ENCODE data around the gene MDM2. TPM values are rescaled to one million over a fixed set of nuclear protein-coding genes. Genes with fewer than 3 reads are reported as not detected.

Gene MDM2
- total and polyA plus RNA-seq, 10 donors: 41.5 to 248 (median 111) TPM

DNA sequence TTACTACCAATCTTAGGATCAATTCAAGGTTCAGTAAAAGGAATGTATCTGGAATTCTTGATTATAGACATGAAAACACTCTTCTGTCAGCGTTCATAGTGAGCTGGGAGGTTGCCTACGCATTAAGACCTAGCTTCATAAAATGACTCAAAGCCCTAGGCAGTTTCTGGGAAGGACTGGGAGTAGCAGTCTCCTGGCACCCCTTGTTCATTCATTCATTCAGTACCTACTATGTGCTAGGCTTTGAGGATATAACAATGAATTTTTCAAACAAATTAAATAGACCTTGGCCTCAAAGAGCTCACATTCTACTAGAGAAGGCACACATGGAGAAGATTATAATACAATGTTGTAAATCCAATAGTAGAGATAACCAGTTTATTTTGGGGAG, 46.1 kb downstream of the MDM2 start:
- intact Hi-C loops (cut with DNase I; ENCODE audit: low total_unique reads): no loop called here
- no peaks in the 10 kb centered on the region for H3K27me3 ChIP-seq (replicated peaks in 1 of 7)
- DNase-seq: no peak
- TF ChIP-seq POLR2A (IDR thresholded peaks at IDR 0.05): no peak
- TF ChIP-seq, protein P1, sequence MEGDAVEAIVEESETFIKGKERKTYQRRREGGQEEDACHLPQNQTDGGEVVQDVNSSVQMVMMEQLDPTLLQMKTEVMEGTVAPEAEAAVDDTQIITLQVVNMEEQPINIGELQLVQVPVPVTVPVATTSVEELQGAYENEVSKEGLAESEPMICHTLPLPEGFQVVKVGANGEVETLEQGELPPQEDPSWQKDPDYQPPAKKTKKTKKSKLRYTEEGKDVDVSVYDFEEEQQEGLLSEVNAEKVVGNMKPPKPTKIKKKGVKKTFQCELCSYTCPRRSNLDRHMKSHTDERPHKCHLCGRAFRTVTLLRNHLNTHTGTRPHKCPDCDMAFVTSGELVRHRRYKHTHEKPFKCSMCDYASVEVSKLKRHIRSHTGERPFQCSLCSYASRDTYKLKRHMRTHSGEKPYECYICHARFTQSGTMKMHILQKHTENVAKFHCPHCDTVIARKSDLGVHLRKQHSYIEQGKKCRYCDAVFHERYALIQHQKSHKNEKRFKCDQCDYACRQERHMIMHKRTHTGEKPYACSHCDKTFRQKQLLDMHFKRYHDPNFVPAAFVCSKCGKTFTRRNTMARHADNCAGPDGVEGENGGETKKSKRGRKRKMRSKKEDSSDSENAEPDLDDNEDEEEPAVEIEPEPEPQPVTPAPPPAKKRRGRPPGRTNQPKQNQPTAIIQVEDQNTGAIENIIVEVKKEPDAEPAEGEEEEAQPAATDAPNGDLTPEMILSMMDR (IDR thresholded peaks at IDR 0.05 in 8 of 11, conservative IDR thresholded peaks at IDR 0.05 in 3 of 11): no peak
- TF ChIP-seq POLR2AphosphoS5 (IDR thresholded peaks at IDR 0.05): no peak
- H3K27ac ChIP-seq: no peak overlapping the region
- peaks cover 0 to 40% (median 3%) of the 10 kb centered on the region in 6 donors for H3K36me3 ChIP-seq
- WGBS, 5 donors: 71 to 97% (median 89%) methylated on average over 2 of the region's 2 CpGs
- H3K9me3 ChIP-seq: no peaks in the 10 kb centered on the region
- no peak overlapping the region for H3K4me3 ChIP-seq
- H3K4me1 ChIP-seq: no peaks in the 10 kb centered on the region

DNA sequence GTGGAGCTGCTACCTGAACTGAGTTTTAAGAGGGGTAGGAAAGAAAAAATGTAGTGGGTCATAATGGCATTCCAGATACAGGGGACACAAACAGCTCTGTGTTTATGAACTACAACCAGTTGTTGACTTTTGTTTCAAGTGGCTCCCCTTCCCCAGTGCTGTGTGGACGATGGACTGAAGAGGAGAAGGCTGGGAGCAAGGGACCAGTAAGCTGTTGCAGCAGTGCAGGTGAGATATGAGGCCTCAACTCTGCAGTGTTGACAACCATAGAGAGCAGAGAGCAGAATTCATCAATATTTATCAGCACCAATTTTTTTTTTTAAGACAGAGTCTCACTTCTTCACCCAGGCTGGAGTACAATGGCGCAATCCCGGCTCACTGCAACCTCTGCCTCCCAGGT, 46.6 kb downstream of the MDM2 start:
- TF ChIP-seq, protein P1 (IDR thresholded peaks at IDR 0.05 in 8 of 11, conservative IDR thresholded peaks at IDR 0.05 in 3 of 11): no peak
- no peak for TF ChIP-seq POLR2AphosphoS5 (IDR thresholded peaks at IDR 0.05)
- no peak for TF ChIP-seq POLR2A (IDR thresholded peaks at IDR 0.05)
- Histone ChIP-seq H3K4me3 (no peak overlapping the region), H3K9me3 (no peaks in the 10 kb centered on the region), H3K27me3 (replicated peaks in 1 of 7) (no peaks in the 10 kb centered on the region), H3K36me3 (peaks cover 0 to 40% (median 3%) of the 10 kb centered on the region in 6 donors), H3K27ac (no peak overlapping the region), H3K4me1 (no peaks in the 10 kb centered on the region)
- 89 to 100% (median 93%) methylated on average over 3 of the region's 3 CpGs for WGBS, 5 donors
- no peak for DNase-seq
- intact Hi-C loops (cut with DNase I; ENCODE audit: low total_unique reads): no loop called here

DNA sequence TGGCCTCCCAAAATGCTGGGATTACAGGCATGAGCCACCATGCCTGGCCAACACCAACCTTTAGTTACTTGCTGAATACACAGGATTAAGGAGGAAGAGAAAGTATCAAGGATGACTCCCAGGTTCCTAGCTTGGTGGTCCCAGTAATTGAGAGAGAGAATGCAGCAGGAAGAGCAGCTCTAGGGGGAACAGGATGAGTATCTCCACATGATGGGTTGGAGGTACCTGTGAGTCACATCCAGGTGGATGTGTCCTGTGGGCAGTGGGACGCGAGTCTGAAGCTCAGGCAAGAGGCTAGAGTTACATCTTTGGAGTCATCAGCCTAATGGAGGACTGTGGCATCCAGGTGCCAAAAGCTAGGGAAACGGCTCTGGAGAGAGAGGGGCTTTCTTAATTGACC, 47.1 kb downstream of the MDM2 start:
- Histone ChIP-seq H3K4me1 (no peaks in the 10 kb centered on the region), H3K4me3 (no peak overlapping the region), H3K36me3 (peaks cover 0 to 40% (median 3%) of the 10 kb centered on the region in 6 donors), H3K27ac (no peak overlapping the region), H3K9me3 (no peaks in the 10 kb centered on the region), H3K27me3 (replicated peaks in 1 of 7) (no peaks in the 10 kb centered on the region)
- DNase-seq: no peak
- 85 to 96% (median 93%) methylated on average over 3 of the region's 3 CpGs for WGBS, 5 donors
- TF ChIP-seq, protein P1 (IDR thresholded peaks at IDR 0.05 in 8 of 11, conservative IDR thresholded peaks at IDR 0.05 in 3 of 11): no peak
- peak in 1 of 3 donors; percentile 36 for TF ChIP-seq POLR2AphosphoS5 (IDR thresholded peaks at IDR 0.05)
- intact Hi-C loops (cut with DNase I; ENCODE audit: low total_unique reads): no loop called here

DNA sequence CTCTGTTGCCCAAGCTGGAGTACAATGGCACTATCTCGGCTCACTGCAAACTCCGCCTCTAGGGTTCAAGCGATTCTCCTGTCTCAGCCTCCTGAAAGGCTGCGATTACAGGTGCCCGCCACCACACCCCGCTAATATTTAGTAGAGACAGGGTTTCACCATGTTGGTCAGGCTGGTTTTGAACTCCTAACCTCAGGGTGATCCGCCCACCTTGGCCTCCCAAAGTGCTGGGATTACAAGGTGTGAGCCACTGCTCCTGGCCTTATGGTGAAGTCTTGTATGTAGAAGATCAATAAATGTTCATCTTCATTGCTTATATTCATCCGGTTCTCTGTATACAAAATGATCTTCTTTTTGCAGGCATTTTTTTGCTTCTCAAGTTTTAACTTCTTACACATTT, 47.8 kb downstream of the MDM2 start:
- Histone ChIP-seq H3K4me3 (no peak overlapping the region), H3K27me3 (replicated peaks in 1 of 7) (no peaks in the 10 kb centered on the region), H3K27ac (no peak overlapping the region), H3K36me3 (peaks cover 0 to 40% (median 3%) of the 10 kb centered on the region in 6 donors), H3K4me1 (no peaks in the 10 kb centered on the region), H3K9me3 (no peaks in the 10 kb centered on the region)
- no peak for DNase-seq
- intact Hi-C loops (cut with DNase I; ENCODE audit: low total_unique reads): no loop called here
- 93 to 97% (median 97%) methylated on average over 8 of the region's 8 CpGs for WGBS, 5 donors
- TF ChIP-seq POLR2AphosphoS5 (IDR thresholded peaks at IDR 0.05): no peak
- TF ChIP-seq, protein P1 (IDR thresholded peaks at IDR 0.05 in 8 of 11, conservative IDR thresholded peaks at IDR 0.05 in 3 of 11): no peak
- TF ChIP-seq POLR2A (IDR thresholded peaks at IDR 0.05): no peak

All from spleen (tissue), 11 donors.